ENCODE results near the gene KLF9. TPM values are rescaled to one million over a fixed set of nuclear protein-coding genes. Genes with fewer than 3 reads are reported as not detected.

Gene KLF9
- total and polyA plus RNA-seq, 2 donors (not counting 3 experiments of a cell fraction or from before 2014, with no cell fraction given) = 7.3 to 17.2 TPM

- Histone ChIP-seq H2AFZ (ENCODE audit: low read depth, low read length) (no peak overlapping the region), H3K4me1 (ENCODE audit: control insufficient read depth, extremely low read depth, insufficient read depth, low read length) (peaks cover 35% of the 10 kb centered on the region), H3K9ac (replicated peaks; ENCODE audit: extremely low read depth, insufficient read depth, low read length) (peak overlapping the region; percentile 93), H3K9me1 (replicated peaks; ENCODE audit: control insufficient read depth, extremely low read depth, insufficient read depth, low read length) (no peaks in the 10 kb centered on the region), H3K27me3 (ENCODE audit: control insufficient read depth in 2 of 2, insufficient read depth in 2 of 2, low read length in 2 of 2) (no peaks in the 10 kb centered on the region), H4K20me1 (replicated peaks; ENCODE audit: control insufficient read depth, extremely low read depth, insufficient read depth, low read length) (no peaks in the 10 kb centered on the region), H3K4me3 (replicated peaks in 1 of 3; ENCODE audit: insufficient read depth in 1 of 3, low read depth in 1 of 3, low read length in 3 of 3) (peak overlapping the region in 2 of 3 experiments; percentile 91 to 94), H3K79me2 (ENCODE audit: control insufficient read depth, insufficient read depth, low read length) (peaks cover 75% of the 10 kb centered on the region), H3K4me2 (ENCODE audit: insufficient read depth, low read length) (peak overlapping the region; percentile 91), H3K36me3 (ENCODE audit: control insufficient read depth in 2 of 2, extremely low read depth in 1 of 2, insufficient read depth in 2 of 2, low read length in 2 of 2) (no peaks in the 10 kb centered on the region), H3K9me3 (replicated peaks; ENCODE audit: control insufficient read depth, insufficient read depth, low read length) (no peaks in the 10 kb centered on the region), H3K27ac (ENCODE audit: insufficient read depth, low read depth, low read length) (peak overlapping the region; percentile 84)
- FAIRE-seq (peak; percentile 78), DNase-seq (ENCODE audit: low read depth, low spot score) (peak; percentile 53)
- TF ChIP-seq FOS (IDR thresholded peaks at IDR 0.05; ENCODE audit: borderline replicate concordance, insufficient read depth, low read length) = peak; percentile 12
- no peak for TF ChIP-seq GATA2 (IDR thresholded peaks at IDR 0.05; ENCODE audit: insufficient read depth, insufficient read length, low read depth, low read length)
- intact Hi-C loops (cut with micrococcal nuclease) (loop anchor here (2.0 to 10.0 kb wide), 6 partner anchors 20 to 1954 kb away; partner anchors contain the start of genes APBA1 and ZFAND5), dilution Hi-C loops (cut with MboI; ENCODE audit: extremely low pct_ligation_motif_present, low sequenced_read_pairs) (no loop called here)
- ChIA-PET CTCF (interaction anchor here (1.1 to 3.2 kb wide), 8 partner anchors 9 to 192 kb away, joined by 4 to 19 read pairs (median 6); no protein-coding TSS in a partner anchor), POLR2A (interaction anchor here (1.6 to 2.8 kb wide), 2 partner anchors 10 to 17 kb away, joined by 4 to 20 read pairs; no protein-coding TSS in a partner anchor)
- BruUV-seq (replicated peaks) = no TSS peak
These were observed 4.1 kb downstream of the KLF9 start for GRCh38 chr9:70410368-70410767.

GRCh38 chr9:70409800-70410199, 4.7 kb downstream of the KLF9 start:
- no TSS peak for BruUV-seq (replicated peaks)

More at GRCh38 chr9:70409800-70410199, 4.7 kb downstream of the KLF9 start:
- dilution Hi-C loops (cut with MboI; ENCODE audit: extremely low pct_ligation_motif_present, low sequenced_read_pairs) = no loop called here
- Histone ChIP-seq H4K20me1 (replicated peaks; ENCODE audit: control insufficient read depth, extremely low read depth, insufficient read depth, low read length) (no peaks in the 10 kb centered on the region), H3K36me3 (ENCODE audit: control insufficient read depth in 2 of 2, extremely low read depth in 1 of 2, insufficient read depth in 2 of 2, low read length in 2 of 2) (no peaks in the 10 kb centered on the region), H3K27ac (ENCODE audit: insufficient read depth, low read depth, low read length) (peak overlapping the region; percentile 84), H3K9me1 (replicated peaks; ENCODE audit: control insufficient read depth, extremely low read depth, insufficient read depth, low read length) (no peaks in the 10 kb centered on the region), H3K4me1 (ENCODE audit: control insufficient read depth, extremely low read depth, insufficient read depth, low read length) (peaks cover 34% of the 10 kb centered on the region), H3K4me3 (replicated peaks in 1 of 3; ENCODE audit: insufficient read depth in 1 of 3, low read depth in 1 of 3, low read length in 3 of 3) (peak overlapping the region in 1 of 3 experiments; percentile 3), H3K27me3 (ENCODE audit: control insufficient read depth in 2 of 2, insufficient read depth in 2 of 2, low read length in 2 of 2) (no peaks in the 10 kb centered on the region), H3K9ac (replicated peaks; ENCODE audit: extremely low read depth, insufficient read depth, low read length) (peak overlapping the region; percentile 93), H3K9me3 (replicated peaks; ENCODE audit: control insufficient read depth, insufficient read depth, low read length) (no peaks in the 10 kb centered on the region), H3K79me2 (ENCODE audit: control insufficient read depth, insufficient read depth, low read length) (peaks cover 81% of the 10 kb centered on the region), H2AFZ (ENCODE audit: low read depth, low read length) (no peak overlapping the region), H3K4me2 (ENCODE audit: insufficient read depth, low read length) (peak overlapping the region; percentile 91)
- FAIRE-seq (no peak), DNase-seq (ENCODE audit: low read depth, low spot score) (no peak)
- ChIA-PET POLR2A (interaction anchor here (1.6 to 2.8 kb wide), 2 partner anchors 10 to 17 kb away, joined by 4 to 20 read pairs; no protein-coding TSS in a partner anchor), CTCF (interaction anchor here (1.2 to 3.2 kb wide), 7 partner anchors 9 to 193 kb away, joined by 4 to 19 read pairs (median 7); no protein-coding TSS in a partner anchor)
- TF ChIP-seq MYC (IDR thresholded peaks at IDR 0.05; ENCODE audit: low read depth, low read length) = no peak
- no peak for TF ChIP-seq JUN (IDR thresholded peaks at IDR 0.05; ENCODE audit: borderline replicate concordance, insufficient read depth, insufficient read length, low read depth)
- TF ChIP-seq GATA2 (IDR thresholded peaks at IDR 0.05; ENCODE audit: insufficient read depth, insufficient read length, low read depth, low read length) = peak; percentile 37
- intact Hi-C loops (cut with micrococcal nuclease) = loop anchor here (2.0 to 10.0 kb wide), 6 partner anchors 19 to 1955 kb away; partner anchors contain the start of genes APBA1 and ZFAND5
